ENCODE results near the gene LITAF.

Gene LITAF

DNA sequence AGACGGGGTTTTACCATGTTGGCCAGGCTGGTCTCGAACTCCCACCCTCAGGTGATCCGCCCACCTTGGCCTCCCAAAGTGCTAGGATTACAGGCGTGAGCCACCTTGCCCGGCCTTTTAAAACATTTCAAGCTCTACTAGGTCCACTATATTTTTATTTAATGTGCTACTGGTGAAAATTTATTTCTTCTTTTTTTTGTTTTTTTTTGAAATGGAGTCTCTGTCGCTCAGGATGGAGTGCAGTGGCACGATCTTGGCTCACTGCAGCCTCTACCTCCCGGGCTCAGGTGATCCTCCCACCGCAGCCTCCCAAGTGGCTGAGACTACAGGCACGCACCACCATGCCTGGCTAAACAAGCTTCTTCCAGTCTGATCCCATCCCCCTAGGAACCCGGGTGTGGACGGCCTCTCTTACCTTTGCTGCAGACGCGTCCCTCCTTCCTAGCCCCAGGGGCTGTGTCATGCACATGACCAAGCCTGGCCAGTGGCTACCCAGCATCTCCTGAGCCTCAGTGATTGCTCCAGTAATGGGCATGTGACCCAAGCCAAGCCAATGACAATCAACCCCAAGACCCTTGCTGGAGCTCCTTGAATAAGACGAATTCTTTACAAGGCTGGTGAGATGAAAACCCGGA lies 40.1 kb upstream of the LITAF start:
- TF ChIP-seq GATA1 (IDR thresholded peaks at IDR 0.05; ENCODE audit: low read depth, low read length) = no peak
- TF ChIP-seq POLR2A (IDR thresholded peaks at IDR 0.05; ENCODE audit: low read length) = no peak
- no peak for DNase-seq

GRCh38 chr16:11625769-11626168 lies 39.0 kb upstream of the LITAF start:
- DNase-seq = no peak
- TF ChIP-seq GATA1 (IDR thresholded peaks at IDR 0.05; ENCODE audit: low read depth, low read length) = no peak
- TF ChIP-seq POLR2A (IDR thresholded peaks at IDR 0.05; ENCODE audit: low read length) = no peak

DNA sequence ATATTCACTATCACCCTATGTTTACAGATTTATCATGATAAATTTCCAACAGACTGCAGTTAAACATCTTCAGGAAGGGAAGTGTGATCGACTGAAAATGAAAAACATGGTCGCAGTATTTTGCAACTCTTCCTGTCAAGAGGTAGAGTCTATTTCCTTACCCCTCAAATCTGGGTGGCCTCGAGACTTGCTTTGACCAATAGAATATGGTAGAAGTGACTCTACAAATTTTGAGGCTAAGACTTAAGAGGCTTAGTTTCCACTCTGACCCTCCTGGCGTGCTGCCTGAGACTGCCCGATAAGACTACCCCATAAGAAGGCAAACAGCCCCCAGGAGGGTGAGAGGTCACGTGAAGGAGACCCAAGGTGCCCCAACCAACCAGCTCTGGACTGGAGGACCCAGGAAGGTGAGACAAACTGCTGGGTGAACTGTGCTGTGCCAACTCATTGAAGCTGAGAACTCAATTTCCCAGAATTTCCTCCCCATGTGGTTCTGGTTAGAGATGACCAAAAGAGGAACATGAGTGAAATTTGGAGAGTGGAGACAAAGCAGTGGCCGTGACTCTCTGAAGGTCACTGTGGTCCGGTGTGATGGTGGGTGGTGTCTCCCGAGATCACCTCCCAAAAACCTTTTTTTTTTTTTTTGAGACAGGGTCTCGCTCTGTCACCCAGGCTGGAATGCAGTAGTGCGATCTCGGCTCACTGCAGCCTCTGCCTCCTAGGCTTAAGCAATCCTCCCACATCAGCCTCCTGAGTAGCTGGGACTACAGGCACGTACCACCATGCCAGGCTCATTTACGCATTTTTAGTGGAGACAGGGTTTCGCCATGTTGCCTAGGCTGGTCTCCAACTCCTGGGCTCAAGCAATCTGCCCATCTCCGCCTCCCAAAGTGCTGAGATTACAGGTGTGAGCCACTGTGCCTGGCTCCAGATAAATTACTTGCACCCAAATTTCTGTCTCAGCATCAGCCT lies 38.2 kb upstream of the LITAF start:
- TF ChIP-seq GATA1 (IDR thresholded peaks at IDR 0.05; ENCODE audit: low read depth, low read length) = no peak
- TF ChIP-seq POLR2A (IDR thresholded peaks at IDR 0.05; ENCODE audit: low read length) = no peak
- peak; percentile 13 to 24 for DNase-seq

DNA sequence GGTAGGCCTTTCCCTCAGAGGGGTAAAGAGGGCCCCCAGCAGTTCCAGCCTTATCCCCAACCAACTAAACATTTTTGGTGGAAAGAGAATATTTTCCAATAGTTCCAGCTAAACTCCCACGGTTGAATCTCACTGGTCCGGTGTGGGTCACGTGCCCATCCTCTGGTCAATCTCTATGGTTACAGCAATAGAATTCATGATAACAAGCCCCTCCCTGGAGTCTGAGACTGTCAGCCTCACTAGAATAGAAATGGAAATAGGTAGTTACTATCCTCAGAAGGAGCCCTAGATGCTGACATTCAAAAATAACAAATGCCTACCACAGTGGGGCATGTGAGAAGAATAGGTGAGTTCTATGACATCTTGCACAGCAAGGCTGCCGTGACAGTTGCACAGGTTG lies 37.5 kb upstream of the LITAF start:
- no peak for DNase-seq
- TF ChIP-seq GATA1 (IDR thresholded peaks at IDR 0.05; ENCODE audit: low read depth, low read length) = no peak
- no peak for TF ChIP-seq POLR2A (IDR thresholded peaks at IDR 0.05; ENCODE audit: low read length)

DNA sequence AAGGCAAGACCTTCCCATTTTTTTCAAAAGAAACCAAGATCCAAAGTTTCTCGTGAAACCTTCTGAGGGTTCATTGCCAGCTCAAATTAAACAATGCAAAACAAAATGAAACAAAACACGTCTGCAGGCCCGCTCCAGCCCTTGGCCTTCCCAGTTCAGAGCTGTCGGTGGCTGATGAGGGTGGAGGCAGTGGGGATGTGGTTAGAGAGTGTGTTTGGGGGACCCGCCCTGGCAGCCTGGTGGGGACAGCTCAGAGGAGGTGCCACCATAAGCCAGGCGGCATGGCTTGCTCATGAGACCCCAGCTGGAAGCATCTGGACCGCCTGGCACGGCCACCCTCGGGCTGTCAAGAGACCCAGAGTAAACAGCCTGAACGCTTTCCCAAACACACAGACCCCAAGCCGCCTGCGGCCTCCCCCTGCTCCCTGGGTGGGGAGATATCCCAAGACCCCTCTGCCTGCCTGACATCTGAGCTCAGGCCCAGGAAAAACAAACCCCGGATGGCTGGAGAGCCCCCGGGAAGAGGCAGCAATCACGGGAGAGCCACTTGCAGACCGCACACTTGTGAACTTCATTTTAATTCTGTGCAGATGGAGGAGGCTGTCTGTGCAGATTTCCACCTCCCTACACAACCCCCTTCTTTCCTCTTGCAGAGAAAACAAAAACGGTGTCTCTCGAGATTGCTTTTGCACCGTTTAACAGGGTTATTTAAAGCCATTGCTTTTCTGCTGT lies 35.4 kb upstream of the LITAF start:
- TF ChIP-seq GATA1 (IDR thresholded peaks at IDR 0.05; ENCODE audit: low read depth, low read length) (no peak), POLR2A (IDR thresholded peaks at IDR 0.05; ENCODE audit: low read length) (no peak)
- peak in 1 of 2 experiments; percentile 11 for DNase-seq

- TF ChIP-seq GATA1 (IDR thresholded peaks at IDR 0.05; ENCODE audit: low read depth, low read length) (no peak), POLR2A (IDR thresholded peaks at IDR 0.05; ENCODE audit: low read length) (no peak)
- no peak for DNase-seq
These were observed 34.8 kb upstream of the LITAF start for GRCh38 chr16:11621539-11621919.

GRCh38 chr16:11620243-11621003 lies 33.7 kb upstream of the LITAF start:
- TF ChIP-seq POLR2A (IDR thresholded peaks at IDR 0.05; ENCODE audit: low read length) = no peak
- TF ChIP-seq GATA1 (IDR thresholded peaks at IDR 0.05; ENCODE audit: low read depth, low read length) = no peak
- no peak for DNase-seq

DNA sequence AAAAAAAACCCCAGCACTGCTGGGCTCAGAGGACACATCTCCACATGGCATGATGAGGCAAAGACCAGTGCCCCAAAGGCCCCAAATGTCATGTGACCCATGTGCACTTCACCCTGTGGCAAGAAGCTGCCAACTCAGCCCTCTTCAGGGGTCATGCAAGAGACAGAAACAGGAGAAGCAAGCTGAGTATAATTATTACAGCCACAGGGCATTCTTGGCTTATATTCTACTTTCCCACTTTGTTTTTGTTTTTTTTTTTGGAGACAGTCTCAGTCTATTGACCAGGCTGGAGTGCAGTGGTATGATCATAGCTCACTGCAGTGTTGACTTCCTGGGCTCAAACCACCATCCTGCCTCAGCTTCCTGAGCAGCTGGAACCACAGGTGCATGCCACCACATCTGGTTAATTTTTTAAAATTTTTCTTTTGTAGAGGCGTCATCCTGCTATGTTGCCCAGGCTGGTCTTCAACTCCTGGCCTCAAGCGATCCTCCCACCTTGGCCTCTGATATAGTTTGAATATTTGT lies 32.7 kb upstream of the LITAF start:
- TF ChIP-seq GATA1 (IDR thresholded peaks at IDR 0.05; ENCODE audit: low read depth, low read length) (no peak), POLR2A (IDR thresholded peaks at IDR 0.05; ENCODE audit: low read length) (no peak)
- DNase-seq = peak; percentile 31 to 51

GRCh38 chr16:11618107-11618717 lies 31.5 kb upstream of the LITAF start:
- DNase-seq = no peak
- TF ChIP-seq GATA1 (IDR thresholded peaks at IDR 0.05; ENCODE audit: low read depth, low read length) (no peak), POLR2A (IDR thresholded peaks at IDR 0.05; ENCODE audit: low read length) (no peak)

- TF ChIP-seq POLR2A (IDR thresholded peaks at IDR 0.05; ENCODE audit: low read length) (no peak), GATA1 (IDR thresholded peaks at IDR 0.05; ENCODE audit: low read depth, low read length) (no peak)
- DNase-seq = peak; percentile 48 to 74
These were observed 29.2 kb upstream of the LITAF start for GRCh38 chr16:11615748-11616447.

DNA sequence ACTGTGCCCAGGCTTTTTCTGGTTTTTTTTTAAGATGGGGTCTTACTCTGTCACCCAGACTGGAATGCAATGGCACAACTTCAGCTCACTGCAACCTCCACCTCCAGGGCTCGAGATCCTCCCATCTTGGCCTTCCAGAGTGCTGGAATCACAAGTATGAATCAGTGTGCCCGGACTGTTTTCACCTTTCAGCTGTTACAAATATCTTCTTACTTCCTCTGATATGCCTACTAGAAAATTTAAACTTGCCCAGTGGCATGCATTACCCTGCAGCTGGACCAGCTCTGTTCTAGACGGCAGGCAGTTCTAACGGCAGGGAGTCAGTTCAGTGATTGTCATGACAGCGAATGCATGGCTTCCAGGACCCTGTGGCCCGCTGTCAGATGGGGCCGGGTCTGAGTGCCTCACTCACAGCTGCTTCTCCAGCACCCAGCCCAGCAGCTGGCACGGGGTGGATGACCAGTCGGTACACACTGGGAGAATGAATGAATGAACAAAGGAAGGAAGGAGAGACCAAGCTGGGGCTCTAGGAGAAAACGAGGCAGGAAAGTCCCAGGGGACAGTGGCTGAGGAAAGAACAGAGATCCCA lies 28.0 kb upstream of the LITAF start:
- DNase-seq = no peak
- no peak for TF ChIP-seq GATA1 (IDR thresholded peaks at IDR 0.05; ENCODE audit: low read depth, low read length)
- no peak for TF ChIP-seq POLR2A (IDR thresholded peaks at IDR 0.05; ENCODE audit: low read length)
